NCI-H526 (cell line): ENCODE results near the gene PCDHGB7.
"Not testable (repeated sequence)": the region's sequence is repeated elsewhere in the genome, so short reads cannot be mapped to it uniquely, and the experiment has no call there.

Source experiments
- DNase-seq, 2 experiments: peaks; one replicate each; lab custom pipeline; 2025; lab: John Stamatoyannopoulos, UW

Gene PCDHGB7

GRCh38 chr5:141430332-141431113 is 13.0 kb downstream of the PCDHGB7 start, which contains the start of gene PCDHGA12:
Gene PCDHGA12, plus strand, starts transcription at chr5:141430507. Its CDS starts 253 bp downstream, at chr5:141430760.
- peak; percentile 83 to 91 for DNase-seq

DNA sequence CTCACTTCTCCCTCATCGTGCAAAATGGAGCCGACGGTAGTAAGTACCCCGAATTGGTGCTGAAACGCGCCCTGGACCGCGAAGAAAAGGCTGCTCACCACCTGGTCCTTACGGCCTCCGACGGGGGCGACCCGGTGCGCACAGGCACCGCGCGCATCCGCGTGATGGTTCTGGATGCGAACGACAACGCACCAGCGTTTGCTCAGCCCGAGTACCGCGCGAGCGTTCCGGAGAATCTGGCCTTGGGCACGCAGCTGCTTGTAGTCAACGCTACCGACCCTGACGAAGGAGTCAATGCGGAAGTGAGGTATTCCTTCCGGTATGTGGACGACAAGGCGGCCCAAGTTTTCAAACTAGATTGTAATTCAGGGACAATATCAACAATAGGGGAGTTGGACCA is 13.8 kb downstream of the PCDHGB7 start:
- DNase-seq, result no peak

DNA sequence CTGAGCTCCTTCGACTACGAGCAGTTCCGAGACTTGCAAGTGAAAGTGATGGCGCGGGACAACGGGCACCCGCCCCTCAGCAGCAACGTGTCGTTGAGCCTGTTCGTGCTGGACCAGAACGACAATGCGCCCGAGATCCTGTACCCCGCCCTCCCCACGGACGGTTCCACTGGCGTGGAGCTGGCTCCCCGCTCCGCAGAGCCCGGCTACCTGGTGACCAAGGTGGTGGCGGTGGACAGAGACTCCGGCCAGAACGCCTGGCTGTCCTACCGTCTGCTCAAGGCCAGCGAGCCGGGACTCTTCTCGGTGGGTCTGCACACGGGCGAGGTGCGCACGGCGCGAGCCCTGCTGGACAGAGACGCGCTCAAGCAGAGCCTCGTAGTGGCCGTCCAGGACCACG is 14.8 kb downstream of the PCDHGB7 start:
- not testable (repeated sequence) for DNase-seq

DNA sequence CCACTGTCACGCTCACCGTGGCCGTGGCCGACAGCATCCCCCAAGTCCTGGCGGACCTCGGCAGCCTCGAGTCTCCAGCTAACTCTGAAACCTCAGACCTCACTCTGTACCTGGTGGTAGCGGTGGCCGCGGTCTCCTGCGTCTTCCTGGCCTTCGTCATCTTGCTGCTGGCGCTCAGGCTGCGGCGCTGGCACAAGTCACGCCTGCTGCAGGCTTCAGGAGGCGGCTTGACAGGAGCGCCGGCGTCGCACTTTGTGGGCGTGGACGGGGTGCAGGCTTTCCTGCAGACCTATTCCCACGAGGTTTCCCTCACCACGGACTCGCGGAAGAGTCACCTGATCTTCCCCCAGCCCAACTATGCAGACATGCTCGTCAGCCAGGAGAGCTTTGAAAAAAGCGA is 15.2 kb downstream of the PCDHGB7 start:
- DNase-seq, result not testable (repeated sequence)

GRCh38 chr5:141434006-141434405 is 16.5 kb downstream of the PCDHGB7 start:
- DNase-seq, result no peak

GRCh38 chr5:141437221-141437620 is 19.7 kb downstream of the PCDHGB7 start:
- no peak for DNase-seq

DNA sequence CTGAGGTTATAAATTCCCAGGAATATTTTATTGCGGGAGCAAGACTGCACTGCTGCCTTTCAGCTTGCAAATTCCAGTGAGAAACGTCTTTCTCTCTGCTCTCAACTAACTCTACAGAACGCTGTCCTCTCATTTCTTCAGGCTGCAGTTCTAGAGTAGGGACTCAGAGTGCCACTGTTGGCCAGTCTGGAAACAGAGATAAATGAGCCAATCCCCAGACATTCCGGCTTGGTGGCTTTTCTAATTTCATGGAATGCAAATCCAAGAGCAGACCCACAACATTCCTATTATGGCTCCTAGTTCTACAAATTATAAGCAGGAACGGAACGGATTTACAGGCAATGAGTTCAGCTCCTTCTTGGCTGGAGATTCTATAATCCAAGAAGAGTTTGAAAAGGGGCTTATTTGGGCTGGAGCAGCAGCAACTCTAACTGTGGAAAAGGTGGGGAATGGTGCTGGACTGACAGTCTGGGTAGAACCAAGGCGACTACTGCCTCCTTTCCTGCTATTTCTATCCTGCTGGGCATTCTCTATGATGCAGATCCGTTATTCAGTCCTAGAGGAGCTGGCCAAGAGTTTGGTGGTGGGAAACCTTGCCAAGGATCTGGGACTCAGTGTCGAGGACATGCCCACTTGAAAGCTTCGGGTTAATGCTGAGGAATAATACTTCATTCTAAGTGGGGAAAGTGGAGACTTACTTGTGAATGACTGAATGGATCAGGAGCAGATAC is 22.1 kb downstream of the PCDHGB7 start:
- peak; percentile 77 to 80 for DNase-seq

- DNase-seq, result no peak
Measured at GRCh38 chr5:141440341-141440740, 22.9 kb downstream of the PCDHGB7 start.

- no peak for DNase-seq
Measured at GRCh38 chr5:141441571-141442170, 24.2 kb downstream of the PCDHGB7 start.

GRCh38 chr5:141465351-141465750 is 47.9 kb downstream of the PCDHGB7 start:
- no peak for DNase-seq
